Lower leg skin (tissue), 4 donors: ENCODE results near the gene CIAO1. TPM values are rescaled to one million over a fixed set of nuclear protein-coding genes. Genes with fewer than 3 reads are reported as not detected.

ENCODE experiments used
- DNase-seq, 2 donors: peaks; one replicate each; pipeline ENCODE4 v3.0.0-alpha.2; 2019; ENCODE audit warnings: low spot score in 2 of 2
- H3K4me3 ChIP-seq: fragments of 200-600 bp; sonication (generic); 2 replicates; pipeline ENCODE4 v1.5.1; 2017; ENCODE audit warnings: mild to moderate bottlenecking, low read depth; ENCODE audit not compliant: poor library complexity, severe bottlenecking
- POLR2A ChIP-seq, 2 donors: fragments of 450-650 bp; IDR thresholded peaks; one replicate each; pipeline ENCODE4 v1.6.1; 2016 to 2017; ENCODE audit warnings: antibody characterized with exemption in 2 of 2, mild to moderate bottlenecking in 1 of 2, moderate library complexity in 1 of 2
- WGBS, 2 donors: methylation state at CpG; one replicate each; pipeline ENCODE4 v1.1.5; 2018; 5-methylcytosine and 5-hydroxymethylcytosine counted together
- intact Hi-C: fragments of 100-400 bp; cut with DNase I; formaldehyde crosslinking; loops from one replicate; pipeline ENCODE4 v1.15.0; 2023; ENCODE audit warnings: low total_unique reads
- total RNA-seq, 4 donors: library from RNA; depleted of rRNA; stranded (reverse); fragments of >200 nt; gene quantifications; one replicate each; pipeline ENCODE4 v1.1.0, GENCODE V29; 2016
- TF ChIP-seq, protein P1 (sequence below), 3 donors: fragments of 450-650 bp; IDR thresholded peaks; one replicate each; pipeline ENCODE4 v1.5.1; 2016; ENCODE audit warnings: antibody characterized with exemption in 3 of 3, mild to moderate bottlenecking in 3 of 3, moderate library complexity in 2 of 3

Gene CIAO1
- total RNA-seq, 4 donors from 2014 or later, result 86.1 to 115 (median 96.2) TPM

DNA sequence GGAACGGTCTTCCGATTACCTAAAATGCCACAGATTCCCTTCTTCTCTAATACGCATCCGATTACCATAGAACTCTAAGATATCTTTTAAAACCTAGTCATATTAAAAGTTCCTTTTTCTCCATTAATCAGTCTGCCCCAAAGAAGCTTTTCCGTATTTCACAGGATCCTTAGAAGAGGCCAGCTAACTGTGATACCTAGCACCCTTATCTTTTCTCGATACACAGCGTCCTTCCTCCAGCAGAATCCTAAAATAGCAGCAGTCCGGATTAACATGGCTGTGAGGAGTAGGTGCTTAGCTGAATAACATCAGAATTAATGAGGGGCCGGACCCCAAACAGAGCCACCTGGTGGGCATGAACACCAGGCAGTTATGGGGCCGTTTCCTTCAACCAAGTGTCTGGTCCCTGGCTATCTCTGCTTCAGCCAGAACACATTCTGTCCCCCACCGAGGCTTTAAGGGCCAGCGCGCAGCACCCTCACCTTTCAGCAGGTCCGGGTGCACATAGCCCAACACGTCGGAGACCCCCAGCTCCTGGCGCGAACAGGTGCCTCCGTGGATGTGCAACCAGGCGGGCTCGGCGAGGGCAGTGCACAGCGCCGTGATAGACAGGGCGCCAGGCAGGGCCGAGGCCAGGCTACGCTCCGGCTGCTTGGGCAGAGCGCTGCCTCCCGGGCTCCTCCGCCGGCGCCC, 1.2 kb upstream of the CIAO1 start:
- intact Hi-C loops, result no loop called here
- H3K4me3 ChIP-seq, result peak overlapping the region; percentile 89
- 32 to 33% methylated on average over 13 to 15 of the region's 33 CpGs for WGBS, 2 donors
- DNase-seq, result no peak
- TF ChIP-seq, protein P1, sequence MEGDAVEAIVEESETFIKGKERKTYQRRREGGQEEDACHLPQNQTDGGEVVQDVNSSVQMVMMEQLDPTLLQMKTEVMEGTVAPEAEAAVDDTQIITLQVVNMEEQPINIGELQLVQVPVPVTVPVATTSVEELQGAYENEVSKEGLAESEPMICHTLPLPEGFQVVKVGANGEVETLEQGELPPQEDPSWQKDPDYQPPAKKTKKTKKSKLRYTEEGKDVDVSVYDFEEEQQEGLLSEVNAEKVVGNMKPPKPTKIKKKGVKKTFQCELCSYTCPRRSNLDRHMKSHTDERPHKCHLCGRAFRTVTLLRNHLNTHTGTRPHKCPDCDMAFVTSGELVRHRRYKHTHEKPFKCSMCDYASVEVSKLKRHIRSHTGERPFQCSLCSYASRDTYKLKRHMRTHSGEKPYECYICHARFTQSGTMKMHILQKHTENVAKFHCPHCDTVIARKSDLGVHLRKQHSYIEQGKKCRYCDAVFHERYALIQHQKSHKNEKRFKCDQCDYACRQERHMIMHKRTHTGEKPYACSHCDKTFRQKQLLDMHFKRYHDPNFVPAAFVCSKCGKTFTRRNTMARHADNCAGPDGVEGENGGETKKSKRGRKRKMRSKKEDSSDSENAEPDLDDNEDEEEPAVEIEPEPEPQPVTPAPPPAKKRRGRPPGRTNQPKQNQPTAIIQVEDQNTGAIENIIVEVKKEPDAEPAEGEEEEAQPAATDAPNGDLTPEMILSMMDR (IDR thresholded peaks at IDR 0.05), result no peak
- no peak for TF ChIP-seq POLR2A (IDR thresholded peaks at IDR 0.05)

DNA sequence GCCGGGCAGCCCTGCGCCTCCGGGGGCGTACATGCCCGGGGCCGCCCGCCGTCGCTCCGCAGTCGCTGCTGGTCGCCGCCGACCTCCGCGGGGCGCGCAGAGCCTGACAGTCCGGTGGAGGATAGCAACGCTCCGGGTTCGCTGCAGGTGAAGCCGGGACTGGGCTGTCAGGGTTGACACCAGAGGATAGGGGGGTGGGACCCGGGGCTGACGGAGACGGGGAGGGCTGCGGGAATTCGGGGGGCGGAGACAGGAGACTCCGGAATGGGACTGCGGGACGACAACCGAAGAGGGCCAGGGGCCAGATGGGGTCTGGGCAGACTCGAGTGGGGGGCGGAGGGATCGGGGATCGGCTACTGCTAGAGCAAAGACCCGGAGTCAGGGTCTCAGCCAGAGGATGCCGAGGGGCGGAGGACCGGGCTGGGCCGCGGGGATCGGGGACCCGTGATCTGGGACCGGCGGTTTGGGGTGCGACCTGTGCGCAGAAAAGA, 631 bp upstream of the CIAO1 start:
- H3K4me3 ChIP-seq, result peak overlapping the region; percentile 89
- TF ChIP-seq, protein P1 (IDR thresholded peaks at IDR 0.05), result no peak
- TF ChIP-seq POLR2A (IDR thresholded peaks at IDR 0.05), result no peak
- peak; percentile 56 to 92 for DNase-seq
- intact Hi-C loops, result no loop called here
- WGBS, 2 donors, result 0 to 1% methylated on average over 31 to 49 of the region's 49 CpGs

DNA sequence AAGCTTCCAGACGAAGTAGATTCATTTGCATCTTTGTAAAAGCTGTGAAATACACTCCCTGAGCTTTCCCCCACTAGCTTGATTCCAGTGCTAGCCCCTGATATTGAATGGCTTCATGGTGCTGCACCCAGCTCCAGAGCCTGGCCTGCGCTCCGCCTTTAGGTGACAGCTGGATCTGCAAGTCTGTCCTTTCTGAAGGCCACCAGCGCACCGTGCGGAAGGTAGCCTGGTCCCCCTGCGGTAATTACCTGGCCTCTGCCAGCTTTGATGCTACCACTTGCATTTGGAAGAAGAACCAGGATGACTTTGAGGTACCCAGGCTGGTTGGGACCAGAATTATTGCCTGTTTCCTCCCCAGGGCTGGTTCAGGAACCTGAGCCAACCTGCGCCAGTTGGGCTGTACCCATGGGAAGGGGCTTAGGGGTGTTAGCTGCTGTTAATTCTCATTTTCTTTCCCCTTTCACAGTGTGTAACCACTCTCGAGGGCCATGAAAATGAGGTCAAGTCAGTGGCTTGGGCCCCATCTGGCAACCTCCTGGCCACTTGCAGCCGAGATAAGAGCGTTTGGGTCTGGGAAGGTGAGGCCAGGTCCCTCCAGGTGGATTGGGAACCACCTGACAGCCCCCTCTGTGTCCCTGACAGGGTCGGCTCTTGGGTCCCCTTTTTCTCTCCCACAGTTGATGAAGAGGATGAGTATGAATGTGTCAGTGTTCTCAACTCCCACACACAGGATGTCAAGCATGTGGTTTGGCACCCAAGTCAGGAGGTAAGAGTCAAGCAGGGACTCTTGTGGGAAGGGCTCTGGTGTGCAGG, 1.3 kb downstream of the CIAO1 start:
- WGBS, 2 donors, result 66 to 72% methylated on average over 12 of the region's 12 CpGs
- DNase-seq, result peak in 1 of 2 donors; percentile 87
- TF ChIP-seq POLR2A (IDR thresholded peaks at IDR 0.05), result no peak
- H3K4me3 ChIP-seq, result no peak overlapping the region
- intact Hi-C loops, result no loop called here

DNA sequence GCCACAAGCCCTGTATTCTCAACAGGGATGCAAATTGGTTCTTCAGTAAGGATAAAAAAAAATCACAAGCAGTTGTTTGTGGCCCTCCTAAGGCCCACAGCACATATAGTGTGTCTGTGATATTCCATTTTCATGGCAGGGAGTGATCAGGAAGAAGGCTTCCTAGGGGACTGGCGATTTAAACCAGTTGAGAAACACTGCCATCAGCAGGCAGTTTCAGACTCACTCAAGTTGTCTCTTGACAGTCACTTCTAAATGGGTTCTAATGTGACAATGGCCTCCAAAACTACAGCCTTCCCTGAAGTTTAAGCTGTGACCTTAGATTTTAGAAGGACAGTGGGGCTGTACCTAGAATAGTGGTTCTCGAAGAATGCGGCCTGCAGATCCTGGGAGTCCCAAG, 6.0 kb downstream of the CIAO1 start:
- H3K4me3 ChIP-seq, result no peak overlapping the region
- intact Hi-C loops, result no loop called here
- TF ChIP-seq, protein P1 (IDR thresholded peaks at IDR 0.05), result no peak
- TF ChIP-seq POLR2A (IDR thresholded peaks at IDR 0.05), result no peak
- no peak for DNase-seq
- 87 to 90% methylated on average over 3 of the region's 3 CpGs for WGBS, 2 donors

DNA sequence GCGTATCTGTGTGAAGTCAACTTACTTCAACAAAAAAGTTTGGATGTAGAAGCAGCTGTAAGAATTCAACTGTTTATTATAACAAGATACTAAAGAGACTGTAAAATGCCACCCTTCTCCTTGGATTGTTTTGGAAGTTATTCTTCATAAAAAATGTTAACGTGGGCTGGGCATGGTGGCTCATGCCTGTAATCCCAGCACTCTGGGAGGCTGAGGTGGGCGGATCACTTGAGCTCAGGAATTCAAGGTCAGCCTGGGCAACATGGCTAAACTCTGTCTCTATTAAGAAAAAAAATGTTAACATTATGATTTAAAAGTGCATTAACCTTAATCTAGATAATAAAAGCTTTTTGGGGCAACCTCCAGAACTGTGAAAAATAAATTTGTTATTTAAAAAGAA, 7.7 kb downstream of the CIAO1 start:
- no peak overlapping the region for H3K4me3 ChIP-seq
- DNase-seq, result no peak
- TF ChIP-seq, protein P1 (IDR thresholded peaks at IDR 0.05), result no peak
- no peak for TF ChIP-seq POLR2A (IDR thresholded peaks at IDR 0.05)
- WGBS, 2 donors, result 77 to 79% methylated on average over 3 of the region's 3 CpGs
- intact Hi-C loops, result no loop called here

DNA sequence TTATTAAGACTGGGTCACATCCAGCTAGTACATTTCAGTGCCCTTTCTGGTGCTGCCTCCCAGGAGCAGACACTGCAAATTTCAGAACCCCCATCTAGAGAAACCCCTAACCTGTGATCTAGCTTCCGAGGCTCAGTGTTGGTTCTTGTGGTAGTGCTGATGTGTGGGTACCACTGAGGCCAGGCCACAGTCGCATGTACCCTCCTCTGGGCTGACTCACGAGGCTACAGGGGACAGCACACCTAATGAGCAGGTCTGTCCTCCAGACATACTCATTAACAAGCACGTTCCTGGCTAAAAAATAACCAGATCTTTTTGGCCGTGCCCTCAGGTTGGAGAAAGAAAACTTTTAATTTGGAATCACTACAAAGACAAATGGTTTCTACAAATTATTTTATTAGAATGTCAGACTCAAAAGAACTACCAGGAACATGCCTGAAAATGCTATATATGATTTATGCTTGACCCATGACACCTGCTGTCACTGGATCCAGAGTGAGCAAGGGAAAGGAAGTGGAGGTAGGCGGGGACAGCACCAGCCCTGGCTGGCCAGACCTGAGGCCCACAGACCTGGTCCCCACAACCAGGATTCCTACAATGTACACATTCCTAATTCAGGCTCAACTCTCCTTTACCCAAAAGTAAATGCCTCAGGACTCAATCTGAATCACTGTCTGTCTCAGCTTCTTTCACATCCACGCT, 8.5 kb downstream of the CIAO1 start:
- 74% methylated on average over 7 of the region's 7 CpGs for WGBS, 2 donors
- DNase-seq, result no peak
- TF ChIP-seq POLR2A (IDR thresholded peaks at IDR 0.05), result no peak
- TF ChIP-seq, protein P1 (IDR thresholded peaks at IDR 0.05), result no peak
- intact Hi-C loops, result no loop called here
- H3K4me3 ChIP-seq, result no peak overlapping the region
